Measurements from ENCODE around the gene SELPLG.
A peak's percentile ranks its signal among the peaks of the same experiment; 100 is the strongest.

The SELPLG gene, protein sequence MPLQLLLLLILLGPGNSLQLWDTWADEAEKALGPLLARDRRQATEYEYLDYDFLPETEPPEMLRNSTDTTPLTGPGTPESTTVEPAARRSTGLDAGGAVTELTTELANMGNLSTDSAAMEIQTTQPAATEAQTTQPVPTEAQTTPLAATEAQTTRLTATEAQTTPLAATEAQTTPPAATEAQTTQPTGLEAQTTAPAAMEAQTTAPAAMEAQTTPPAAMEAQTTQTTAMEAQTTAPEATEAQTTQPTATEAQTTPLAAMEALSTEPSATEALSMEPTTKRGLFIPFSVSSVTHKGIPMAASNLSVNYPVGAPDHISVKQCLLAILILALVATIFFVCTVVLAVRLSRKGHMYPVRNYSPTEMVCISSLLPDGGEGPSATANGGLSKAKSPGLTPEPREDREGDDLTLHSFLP

GRCh38 chr12:108633534-108634248 lies at the start of gene SELPLG:
SELPLG (minus strand) TSS chr12:108633894; CDS start chr12:108624307, 9,587 bp downstream.
- Histone ChIP-seq H3K9ac (ENCODE audit: low read depth, low read length) (peak within 1 kb of the TSS; percentile 86), H3K4me2 (ENCODE audit: insufficient read depth, low read length) (peak within 1 kb of the TSS; percentile 78), H3K4me3 (ENCODE audit: low read depth in 1 of 2, low read length in 2 of 2) (peak within 1 kb of the TSS; percentile 18 to 59), H4K20me1 (ENCODE audit: insufficient read depth, low read length) (no peaks in the 10 kb centered on the region), H2AFZ (ENCODE audit: low read depth, low read length) (peak within 1 kb of the TSS; percentile 48), H3K9me3 (ENCODE audit: insufficient read depth, low read length, severe bottlenecking) (no peaks in the 10 kb centered on the region), H3K36me3 (ENCODE audit: insufficient read depth, low read length) (peaks cover 4% of the 10 kb centered on the region; the same call in 1 of the 2 replicates), H3K27ac (ENCODE audit: low read length) (peak within 1 kb of the TSS; percentile 95), H3K27me3 (ENCODE audit: insufficient read depth, low read length, poor library complexity) (no peaks in the 10 kb centered on the region), H3K4me1 (ENCODE audit: insufficient read depth, low read length) (peaks cover 100% of the 10 kb centered on the region), H3K79me2 (ENCODE audit: insufficient read depth, low read length) (peaks cover 56% of the 10 kb centered on the region)
- ATAC-seq (ENCODE audit: insufficient read depth, low read depth) (peak; percentile 58), DNase-seq (peak; percentile 90)
- TF ChIP-seq EZH2 (IDR thresholded peaks at IDR 0.05; ENCODE audit: borderline replicate concordance, low read depth, low read length, severe bottlenecking) (no peak), CTCF (IDR thresholded peaks at IDR 0.05; ENCODE audit: borderline replicate concordance, extremely low read depth, low read length, poor library complexity, severe bottlenecking) (peak; percentile 62)

DNA sequence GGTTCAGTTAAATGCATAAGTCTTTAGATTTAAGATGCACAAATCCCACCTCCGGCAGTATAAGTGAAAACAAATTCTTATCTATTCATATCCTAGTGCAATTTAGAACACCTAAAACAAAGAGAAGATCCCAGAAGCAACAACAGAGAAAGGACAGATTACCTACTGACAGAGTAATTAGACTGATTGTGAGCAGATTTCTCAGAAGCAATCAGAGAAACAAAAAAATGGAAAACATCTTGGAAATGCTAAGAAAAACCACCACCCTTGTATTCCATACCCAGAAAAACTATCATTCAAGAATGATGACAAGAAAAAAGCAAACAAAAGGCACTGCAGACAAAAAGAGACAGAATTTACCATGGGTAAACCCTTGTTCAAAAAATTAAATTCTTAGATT lies 47.6 kb upstream of the SELPLG start:
- no peaks in the 10 kb centered on the region for H3K9me3 ChIP-seq (ENCODE audit: insufficient read depth, low read length, severe bottlenecking)
- TF ChIP-seq CTCF (IDR thresholded peaks at IDR 0.05; ENCODE audit: borderline replicate concordance, extremely low read depth, low read length, poor library complexity, severe bottlenecking) (no peak), EZH2 (IDR thresholded peaks at IDR 0.05; ENCODE audit: borderline replicate concordance, low read depth, low read length, severe bottlenecking) (no peak)
- no peak for ATAC-seq (ENCODE audit: insufficient read depth, low read depth)
- no peak overlapping the region for H2AFZ ChIP-seq (ENCODE audit: low read depth, low read length)
- no peak overlapping the region for H3K9ac ChIP-seq (ENCODE audit: low read depth, low read length)
- H3K4me3 ChIP-seq (ENCODE audit: low read depth in 1 of 2, low read length in 2 of 2) = no peak overlapping the region
- no peaks in the 10 kb centered on the region for H3K4me1 ChIP-seq (ENCODE audit: insufficient read depth, low read length)
- H3K36me3 ChIP-seq (ENCODE audit: insufficient read depth, low read length) = peaks cover 18% of the 10 kb centered on the region
- H3K79me2 ChIP-seq (ENCODE audit: insufficient read depth, low read length) = peaks cover 51% of the 10 kb centered on the region
- H3K27me3 ChIP-seq (ENCODE audit: insufficient read depth, low read length, poor library complexity) = no peaks in the 10 kb centered on the region
- H3K4me2 ChIP-seq (ENCODE audit: insufficient read depth, low read length) = no peak overlapping the region
- no peak for DNase-seq
- H3K27ac ChIP-seq (ENCODE audit: low read length) = no peak overlapping the region
- peaks cover 9% of the 10 kb centered on the region; the same call in 1 of the 2 replicates for H4K20me1 ChIP-seq (ENCODE audit: insufficient read depth, low read length)

DNA sequence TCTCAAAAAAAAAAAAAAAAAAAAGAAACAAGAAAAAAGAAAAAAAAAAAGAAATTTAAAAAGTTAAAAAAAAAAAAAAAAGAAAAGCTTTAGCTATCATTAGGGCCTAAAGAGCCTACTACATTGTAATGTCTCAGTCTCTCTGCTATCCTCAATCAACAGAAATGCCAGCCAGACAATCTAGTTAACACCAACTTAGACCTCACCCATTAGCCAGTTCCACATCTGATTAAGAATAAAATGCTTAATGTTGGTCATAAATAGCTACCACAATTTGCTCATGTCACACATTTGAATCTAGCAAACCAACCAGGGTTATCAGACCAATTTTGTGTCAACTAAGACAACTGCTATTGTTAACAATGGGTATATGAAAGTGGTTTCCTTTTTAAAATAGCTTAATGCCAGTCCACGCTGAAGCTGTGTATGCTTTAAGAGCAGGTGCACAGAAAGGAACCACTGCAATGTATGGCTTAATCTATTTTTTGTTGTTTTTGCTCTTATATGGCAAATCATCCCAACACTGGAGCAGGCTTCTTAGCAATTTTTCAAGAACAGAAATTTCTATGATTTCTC lies 45.5 kb upstream of the SELPLG start:
- Histone ChIP-seq H3K79me2 (ENCODE audit: insufficient read depth, low read length) (peaks cover 35% of the 10 kb centered on the region), H3K36me3 (ENCODE audit: insufficient read depth, low read length) (peaks cover 33% of the 10 kb centered on the region), H3K4me2 (ENCODE audit: insufficient read depth, low read length) (no peak overlapping the region), H3K4me3 (ENCODE audit: low read depth in 1 of 2, low read length in 2 of 2) (no peak overlapping the region), H3K27ac (ENCODE audit: low read length) (no peak overlapping the region), H3K9me3 (ENCODE audit: insufficient read depth, low read length, severe bottlenecking) (no peaks in the 10 kb centered on the region), H3K4me1 (ENCODE audit: insufficient read depth, low read length) (no peaks in the 10 kb centered on the region), H4K20me1 (ENCODE audit: insufficient read depth, low read length) (peaks cover 4% of the 10 kb centered on the region; the same call in 1 of the 2 replicates), H3K9ac (ENCODE audit: low read depth, low read length) (no peak overlapping the region), H2AFZ (ENCODE audit: low read depth, low read length) (no peak overlapping the region), H3K27me3 (ENCODE audit: insufficient read depth, low read length, poor library complexity) (no peaks in the 10 kb centered on the region)
- no peak for ATAC-seq (ENCODE audit: insufficient read depth, low read depth)
- TF ChIP-seq EZH2 (IDR thresholded peaks at IDR 0.05; ENCODE audit: borderline replicate concordance, low read depth, low read length, severe bottlenecking) (no peak), CTCF (IDR thresholded peaks at IDR 0.05; ENCODE audit: borderline replicate concordance, extremely low read depth, low read length, poor library complexity, severe bottlenecking) (no peak)
- no peak for DNase-seq
